Mucosa of rectum (tissue), 2 donors: ENCODE data around the gene MED10.

ENCODE experiments used
- H3K27ac ChIP-seq, 2 donors: one replicate each; pipeline ENCODE4 v1.7.0; 2013; ENCODE audit warnings: inconsistent platforms in 2 of 2, low read depth in 2 of 2, low read length in 2 of 2
- H3K27me3 ChIP-seq, 2 donors: one replicate each; pipeline ENCODE4 v1.7.0; 2013; ENCODE audit warnings: low read length in 2 of 2; ENCODE audit not compliant: control insufficient read depth in 2 of 2, insufficient read depth in 2 of 2
- H3K36me3 ChIP-seq, 2 donors: one replicate each; pipeline ENCODE4 v1.7.0; 2013; ENCODE audit warnings: low read length in 2 of 2; ENCODE audit not compliant: control insufficient read depth in 2 of 2, insufficient read depth in 2 of 2
- H3K4me1 ChIP-seq, 2 donors: one replicate each; pipeline ENCODE4 v1.7.0; 2013; ENCODE audit warnings: low read length in 2 of 2, mild to moderate bottlenecking in 1 of 2; ENCODE audit not compliant: control insufficient read depth in 2 of 2, insufficient read depth in 2 of 2
- H3K4me3 ChIP-seq, 2 donors: one replicate each; pipeline ENCODE4 v1.7.0; 2013; ENCODE audit warnings: low read length in 2 of 2
- H3K9ac ChIP-seq, 2 donors: one replicate each; pipeline ENCODE4 v1.7.0; 2013; ENCODE audit warnings: low read length in 2 of 2, low read depth in 1 of 2, mild to moderate bottlenecking in 1 of 2
- H3K9me3 ChIP-seq, 2 donors: one replicate each; pipeline ENCODE4 v1.7.0; 2013; ENCODE audit warnings: low read length in 2 of 2; ENCODE audit not compliant: control insufficient read depth in 2 of 2
- donor health status: healthy.
- donor health status: Normal muscosa, but diverticular disease.

The MED10 gene

GRCh38 chr5:6411141-6411540 is 32.8 kb upstream of the MED10 start:
- H3K4me1 ChIP-seq, result no peaks in the 10 kb centered on the region
- no peaks in the 10 kb centered on the region for H3K9me3 ChIP-seq
- H3K9ac ChIP-seq, result no peak overlapping the region
- no peaks in the 10 kb centered on the region for H3K27me3 ChIP-seq
- H3K36me3 ChIP-seq, result no peaks in the 10 kb centered on the region
- no peak overlapping the region for H3K27ac ChIP-seq
- no peak overlapping the region for H3K4me3 ChIP-seq

- H3K27ac ChIP-seq, result no peak overlapping the region
- no peaks in the 10 kb centered on the region for H3K4me1 ChIP-seq
- H3K27me3 ChIP-seq, result no peaks in the 10 kb centered on the region
- no peaks in the 10 kb centered on the region for H3K9me3 ChIP-seq
- no peak overlapping the region for H3K9ac ChIP-seq
- H3K36me3 ChIP-seq, result no peaks in the 10 kb centered on the region
- no peak overlapping the region for H3K4me3 ChIP-seq
Measured at GRCh38 chr5:6410421-6410820, 32.1 kb upstream of the MED10 start.

DNA sequence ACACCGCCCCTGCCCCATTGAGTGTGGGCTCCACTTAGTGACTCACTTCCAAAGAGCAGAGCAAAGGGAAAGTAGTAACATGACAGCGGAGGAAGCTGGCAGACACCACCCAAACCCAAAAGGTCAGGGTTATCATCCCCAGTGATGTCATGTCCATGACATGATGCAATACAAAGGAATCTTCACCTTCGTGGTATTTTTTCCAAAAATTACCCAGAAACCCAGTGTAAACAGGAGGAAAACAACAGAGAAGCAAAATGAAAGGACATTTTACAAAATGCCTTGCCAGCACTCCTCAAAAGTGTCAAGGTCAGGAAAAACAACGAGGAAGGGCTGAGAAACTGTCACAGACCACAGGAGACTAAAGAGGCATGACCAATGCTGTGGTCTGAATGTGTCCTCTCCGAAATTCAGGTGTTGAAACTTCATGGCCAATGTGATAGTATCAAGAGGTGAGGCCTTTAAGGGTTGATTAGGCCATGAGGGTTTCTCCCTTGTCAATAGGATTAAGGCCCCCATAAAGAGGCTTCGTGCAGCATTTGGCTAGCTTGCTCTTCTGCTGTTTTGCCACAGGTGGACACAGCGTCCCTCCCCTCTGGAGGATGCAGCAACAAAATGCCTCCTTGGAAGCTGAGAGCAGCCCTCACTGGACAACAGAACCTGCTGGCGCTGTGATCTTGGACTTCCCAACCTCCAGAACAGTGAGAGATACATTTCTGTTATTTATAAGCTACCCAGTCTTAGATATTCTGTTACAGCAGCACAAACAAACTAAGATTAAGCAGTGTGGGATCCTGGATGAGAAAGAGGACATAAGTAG is 30.5 kb upstream of the MED10 start:
- Histone ChIP-seq H3K4me3 (no peak overlapping the region), H3K27me3 (no peaks in the 10 kb centered on the region), H3K4me1 (no peaks in the 10 kb centered on the region), H3K27ac (no peak overlapping the region), H3K9me3 (no peaks in the 10 kb centered on the region), H3K36me3 (no peaks in the 10 kb centered on the region), H3K9ac (no peak overlapping the region)

- Histone ChIP-seq H3K9me3 (no peaks in the 10 kb centered on the region), H3K9ac (no peak overlapping the region), H3K4me3 (no peak overlapping the region), H3K4me1 (no peaks in the 10 kb centered on the region), H3K27me3 (peaks cover 0 to 2% of the 10 kb centered on the region in 2 donors), H3K36me3 (no peaks in the 10 kb centered on the region), H3K27ac (no peak overlapping the region)
Measured at GRCh38 chr5:6408260-6408596, 29.9 kb upstream of the MED10 start.

- Histone ChIP-seq H3K27me3 (peaks cover 0 to 2% of the 10 kb centered on the region in 2 donors), H3K4me1 (no peaks in the 10 kb centered on the region), H3K36me3 (no peaks in the 10 kb centered on the region), H3K9me3 (no peaks in the 10 kb centered on the region), H3K27ac (no peak overlapping the region), H3K9ac (no peak overlapping the region), H3K4me3 (no peak overlapping the region)
Measured at GRCh38 chr5:6407558-6408259, 29.4 kb upstream of the MED10 start.

- Histone ChIP-seq H3K9me3 (no peaks in the 10 kb centered on the region), H3K9ac (no peak overlapping the region), H3K27ac (no peak overlapping the region), H3K4me3 (no peak overlapping the region), H3K27me3 (peaks cover 0 to 2% of the 10 kb centered on the region in 2 donors), H3K4me1 (no peaks in the 10 kb centered on the region), H3K36me3 (no peaks in the 10 kb centered on the region)
Measured at GRCh38 chr5:6405591-6405990, 27.2 kb upstream of the MED10 start.

GRCh38 chr5:6404129-6404528 is 25.8 kb upstream of the MED10 start:
- H3K27me3 ChIP-seq, result peaks cover 0 to 2% of the 10 kb centered on the region in 2 donors
- no peaks in the 10 kb centered on the region for H3K9me3 ChIP-seq
- no peak overlapping the region for H3K27ac ChIP-seq
- no peak overlapping the region for H3K9ac ChIP-seq
- no peaks in the 10 kb centered on the region for H3K4me1 ChIP-seq
- no peak overlapping the region for H3K4me3 ChIP-seq
- H3K36me3 ChIP-seq, result no peaks in the 10 kb centered on the region

- Histone ChIP-seq H3K27me3 (peaks cover 0 to 2% of the 10 kb centered on the region in 2 donors), H3K9ac (no peak overlapping the region), H3K36me3 (no peaks in the 10 kb centered on the region), H3K9me3 (no peaks in the 10 kb centered on the region), H3K4me3 (no peak overlapping the region), H3K4me1 (no peaks in the 10 kb centered on the region), H3K27ac (no peak overlapping the region)
Measured at GRCh38 chr5:6403416-6403815, 25.1 kb upstream of the MED10 start.

- no peaks in the 10 kb centered on the region for H3K9me3 ChIP-seq
- peaks cover 0 to 2% of the 10 kb centered on the region in 2 donors for H3K27me3 ChIP-seq
- no peak overlapping the region for H3K27ac ChIP-seq
- no peak overlapping the region for H3K4me3 ChIP-seq
- no peaks in the 10 kb centered on the region for H3K36me3 ChIP-seq
- H3K4me1 ChIP-seq, result no peaks in the 10 kb centered on the region
- no peak overlapping the region for H3K9ac ChIP-seq
Measured at GRCh38 chr5:6402939-6403338, 24.6 kb upstream of the MED10 start.

GRCh38 chr5:6401410-6401809 is 23.1 kb upstream of the MED10 start:
- Histone ChIP-seq H3K4me1 (no peaks in the 10 kb centered on the region), H3K36me3 (no peaks in the 10 kb centered on the region)

More at GRCh38 chr5:6401410-6401809, 23.1 kb upstream of the MED10 start:
- H3K4me3 ChIP-seq, result no peak overlapping the region
- H3K27me3 ChIP-seq, result peaks cover 0 to 2% of the 10 kb centered on the region in 2 donors
- no peak overlapping the region for H3K27ac ChIP-seq
- H3K9me3 ChIP-seq, result no peaks in the 10 kb centered on the region
- H3K9ac ChIP-seq, result no peak overlapping the region
